ENCODE data around the gene PICK1.

The PICK1 gene

DNA sequence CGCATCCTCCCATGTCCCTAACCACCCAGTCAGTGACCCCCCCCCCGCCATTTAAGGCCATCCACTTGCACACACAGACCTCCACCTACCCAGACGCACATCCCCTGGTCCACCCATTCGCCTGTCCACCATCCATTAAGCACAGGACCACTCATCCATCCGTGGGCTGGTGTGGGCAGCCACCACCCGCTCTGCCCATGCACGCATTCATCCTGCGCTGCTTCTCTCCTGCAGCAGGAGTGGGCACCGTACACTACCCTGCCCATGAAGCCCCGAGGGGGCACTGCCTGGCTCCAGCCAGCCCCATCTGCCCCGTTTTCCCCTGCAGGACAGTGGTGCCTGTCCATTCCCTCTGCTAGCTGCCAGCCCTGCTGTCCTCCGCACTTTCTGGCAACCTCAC lies 30.7 kb downstream of the PICK1 start:
- no peak for DNase-seq (ENCODE audit: low read depth in 2 of 2, low spot score in 1 of 2)

DNA sequence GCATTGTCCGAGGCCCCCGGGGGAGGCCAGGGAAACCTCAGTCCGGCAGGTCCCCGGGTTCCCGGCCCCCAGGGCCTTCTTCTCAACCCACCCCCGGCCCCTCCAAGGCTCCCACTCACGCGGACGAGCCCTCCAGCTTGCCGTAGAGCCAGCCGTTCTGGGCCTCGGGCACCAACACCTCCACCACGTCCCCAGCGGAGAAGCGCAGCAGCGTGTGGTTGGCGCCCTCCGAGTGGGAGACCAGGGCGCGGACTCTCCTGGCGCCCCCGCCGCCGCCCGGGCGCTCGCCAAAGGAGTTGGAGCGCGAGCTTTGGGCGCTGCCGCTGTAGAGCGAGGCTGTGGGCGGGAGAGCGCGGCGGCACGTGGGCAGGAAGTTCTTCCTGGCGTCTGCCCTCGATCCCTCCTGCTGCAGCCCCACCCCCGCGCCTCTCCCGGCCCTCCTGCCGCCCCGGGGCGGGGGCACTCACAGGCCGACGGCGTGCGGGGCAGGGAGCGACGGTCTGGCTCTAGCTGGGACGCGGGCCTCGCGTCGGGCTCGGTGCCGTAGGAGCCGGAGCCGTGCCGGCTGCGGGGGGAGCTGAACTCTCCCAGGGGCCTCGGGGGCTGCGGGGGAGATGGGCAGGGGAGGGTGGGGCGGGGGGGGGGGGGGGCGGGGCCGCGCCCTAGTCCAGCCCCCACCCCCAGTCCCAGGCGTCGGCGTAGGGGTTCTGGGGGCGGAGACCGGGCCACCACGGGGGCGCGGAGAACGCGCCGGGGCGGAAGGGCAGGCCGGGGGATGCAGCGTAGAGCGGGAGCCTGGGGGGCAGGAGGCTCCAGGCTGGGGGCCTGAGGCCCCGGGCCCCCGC lies 31.6 kb downstream of the PICK1 start:
- DNase-seq (ENCODE audit: low read depth in 2 of 2, low spot score in 1 of 2) = no peak

DNA sequence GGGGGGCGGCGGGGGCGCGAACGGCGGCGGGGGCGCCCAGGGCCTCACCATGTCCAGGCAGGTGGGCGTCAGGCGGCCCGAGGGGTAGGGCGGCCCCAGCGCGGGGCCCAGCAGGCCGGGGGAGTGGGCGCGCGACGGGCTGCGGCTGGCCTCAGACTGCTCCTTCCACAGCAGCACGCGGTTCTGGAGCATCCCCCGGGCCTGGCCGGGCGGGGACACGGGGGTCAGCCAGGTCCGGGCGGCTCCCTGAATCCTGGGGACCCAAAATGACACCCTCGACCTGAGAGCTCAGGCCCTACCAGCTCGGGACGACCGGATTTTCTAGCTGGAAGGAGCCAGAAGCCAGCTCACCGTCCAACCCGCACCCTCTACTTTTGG lies 32.3 kb downstream of the PICK1 start:
- DNase-seq (ENCODE audit: low read depth in 2 of 2, low spot score in 1 of 2) = no peak

DNA sequence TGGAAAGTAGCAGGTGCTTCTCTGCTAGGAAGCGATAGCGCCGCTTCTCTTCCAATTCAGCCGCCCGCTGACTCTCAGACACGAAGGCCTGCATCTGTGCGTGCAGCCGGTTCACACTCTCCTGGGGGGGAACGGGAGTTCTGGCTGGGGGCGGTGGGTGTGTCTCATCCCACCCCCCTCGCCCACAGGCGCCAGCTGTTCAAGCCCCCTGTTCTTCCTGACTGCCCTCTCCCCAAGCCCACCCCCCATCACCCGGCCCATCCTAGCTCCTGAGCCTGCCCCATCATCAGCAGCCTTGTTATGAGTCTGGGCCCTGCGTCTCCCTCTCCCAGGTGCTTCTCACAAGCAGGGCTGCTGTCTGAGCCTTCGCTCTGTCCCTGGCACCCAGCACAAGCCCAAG lies 39.9 kb downstream of the PICK1 start:
- no peak for DNase-seq (ENCODE audit: low read depth in 2 of 2, low spot score in 1 of 2)

DNA sequence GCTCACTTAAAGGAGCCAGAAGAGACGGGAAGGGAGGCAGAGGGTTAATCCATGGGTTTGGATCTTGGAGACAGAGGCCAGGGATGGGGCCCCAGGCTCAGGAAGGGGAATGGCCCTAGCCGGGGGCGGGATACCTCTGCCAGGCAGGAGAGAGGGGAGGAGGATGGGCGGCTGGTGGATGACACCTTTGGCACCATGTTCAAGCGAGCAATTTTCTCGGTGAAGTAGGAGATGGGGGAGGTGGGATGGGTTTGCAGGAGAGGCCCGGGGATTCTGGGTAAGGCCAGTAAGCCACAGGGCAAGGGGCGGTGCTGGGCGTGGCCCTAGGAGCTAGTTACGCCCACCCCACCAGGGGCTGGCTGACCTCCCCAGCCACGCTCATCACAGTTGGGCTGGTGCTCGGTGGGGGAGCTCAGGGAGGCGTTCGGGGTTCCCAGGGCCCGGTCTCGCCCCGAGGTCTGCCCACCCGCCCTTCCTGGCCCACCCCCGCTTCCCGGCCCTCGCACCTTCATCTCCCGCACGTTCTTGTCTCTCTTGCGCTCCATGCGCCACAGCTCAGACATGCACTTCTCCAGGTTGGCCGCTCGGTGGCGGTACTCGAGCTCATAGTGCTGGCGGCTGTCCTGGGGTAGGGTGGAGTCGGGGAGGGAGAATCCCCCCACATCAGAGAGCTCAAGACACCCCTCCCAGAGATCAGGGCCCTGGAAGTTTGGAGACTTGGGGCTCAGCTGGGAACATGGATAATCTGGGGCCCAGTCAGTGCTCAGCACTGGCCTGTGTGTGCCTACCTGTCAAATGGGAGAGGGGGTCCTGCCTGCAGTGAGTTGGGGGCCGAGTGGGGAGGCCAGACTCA lies 40.6 kb downstream of the PICK1 start:
- no peak for DNase-seq (ENCODE audit: low read depth in 2 of 2, low spot score in 1 of 2)

DNA sequence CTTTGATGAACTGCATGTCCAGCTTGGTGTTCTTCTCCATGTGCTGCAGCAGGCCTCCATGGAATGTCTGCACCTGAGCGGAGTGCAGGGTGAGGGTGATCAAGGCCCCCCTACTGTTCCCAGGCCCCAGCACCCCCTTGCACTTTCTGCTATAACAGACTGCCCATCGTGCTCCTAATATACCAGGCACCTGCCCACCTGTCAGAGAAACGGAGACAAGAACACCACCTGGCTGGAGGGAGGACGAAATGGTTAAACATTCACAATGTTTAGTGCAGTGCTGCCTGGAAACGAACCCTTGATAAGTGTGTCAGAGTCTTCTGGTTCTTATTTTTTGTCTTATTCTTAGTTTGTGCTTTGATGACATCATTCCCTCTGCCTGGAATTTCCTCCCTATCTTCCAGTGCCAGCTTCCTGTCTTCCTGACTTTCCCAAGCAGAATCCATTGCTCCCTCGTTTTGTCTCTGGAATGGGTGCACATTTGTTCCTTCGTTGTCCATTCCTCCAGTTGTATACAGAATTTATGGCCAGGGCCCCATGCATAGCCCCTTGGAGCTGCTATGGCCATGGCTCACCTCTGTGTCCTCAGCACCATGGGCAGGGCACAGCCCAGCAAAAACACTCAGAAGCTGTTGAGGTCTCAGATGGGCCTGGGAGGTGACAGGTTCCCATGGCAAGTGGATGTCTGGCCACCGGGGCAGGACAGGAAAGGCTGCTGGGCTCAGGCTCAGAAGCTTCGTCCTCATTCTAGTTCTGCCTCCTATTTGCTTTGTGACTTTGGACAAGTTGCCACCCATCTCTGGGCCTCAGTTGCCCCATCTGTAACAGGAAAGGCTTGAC lies 41.4 kb downstream of the PICK1 start:
- DNase-seq (ENCODE audit: low read depth in 2 of 2, low spot score in 1 of 2) = no peak

DNA sequence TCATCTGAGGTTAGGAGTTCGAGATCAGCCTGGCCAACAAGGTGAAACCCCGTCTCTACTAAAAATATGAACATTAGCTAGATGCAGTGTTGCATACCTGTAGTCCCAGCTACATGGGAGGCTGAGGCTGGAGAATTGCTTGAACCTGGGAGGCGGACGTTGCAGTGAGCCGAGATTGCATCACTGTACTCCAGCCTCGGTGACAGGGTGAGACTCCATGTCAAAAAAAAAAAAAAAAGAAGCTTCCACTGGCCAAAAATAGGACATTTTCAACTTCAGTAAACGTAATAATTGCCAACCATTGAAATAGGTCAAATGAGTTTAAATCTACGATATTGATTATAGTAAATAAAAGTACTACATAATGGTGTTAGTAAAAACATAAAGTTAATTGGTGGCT lies 46.4 kb downstream of the PICK1 start:
- no peak for DNase-seq (ENCODE audit: low read depth in 2 of 2, low spot score in 1 of 2)

DNA sequence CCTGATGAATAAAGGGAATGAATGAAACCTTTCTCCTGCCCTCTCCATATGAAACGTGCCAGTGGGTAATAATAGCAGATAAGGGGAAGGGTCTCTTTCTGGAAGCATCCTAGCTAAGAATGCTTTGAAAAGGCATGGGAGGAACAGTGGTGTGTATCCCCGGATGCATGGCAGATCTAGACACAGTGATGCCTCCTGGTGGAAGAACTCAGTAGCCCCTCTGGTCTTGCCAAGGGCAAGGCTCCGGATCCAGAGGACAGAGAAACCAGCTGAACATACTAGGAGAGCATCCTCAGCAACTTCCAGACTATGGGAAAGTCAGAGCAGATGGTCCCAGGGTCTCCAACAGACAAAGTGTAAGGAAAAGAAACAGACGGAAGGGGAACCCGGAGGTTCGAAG lies 46.9 kb downstream of the PICK1 start:
- DNase-seq (ENCODE audit: low read depth in 2 of 2, low spot score in 1 of 2) = no peak

DNA sequence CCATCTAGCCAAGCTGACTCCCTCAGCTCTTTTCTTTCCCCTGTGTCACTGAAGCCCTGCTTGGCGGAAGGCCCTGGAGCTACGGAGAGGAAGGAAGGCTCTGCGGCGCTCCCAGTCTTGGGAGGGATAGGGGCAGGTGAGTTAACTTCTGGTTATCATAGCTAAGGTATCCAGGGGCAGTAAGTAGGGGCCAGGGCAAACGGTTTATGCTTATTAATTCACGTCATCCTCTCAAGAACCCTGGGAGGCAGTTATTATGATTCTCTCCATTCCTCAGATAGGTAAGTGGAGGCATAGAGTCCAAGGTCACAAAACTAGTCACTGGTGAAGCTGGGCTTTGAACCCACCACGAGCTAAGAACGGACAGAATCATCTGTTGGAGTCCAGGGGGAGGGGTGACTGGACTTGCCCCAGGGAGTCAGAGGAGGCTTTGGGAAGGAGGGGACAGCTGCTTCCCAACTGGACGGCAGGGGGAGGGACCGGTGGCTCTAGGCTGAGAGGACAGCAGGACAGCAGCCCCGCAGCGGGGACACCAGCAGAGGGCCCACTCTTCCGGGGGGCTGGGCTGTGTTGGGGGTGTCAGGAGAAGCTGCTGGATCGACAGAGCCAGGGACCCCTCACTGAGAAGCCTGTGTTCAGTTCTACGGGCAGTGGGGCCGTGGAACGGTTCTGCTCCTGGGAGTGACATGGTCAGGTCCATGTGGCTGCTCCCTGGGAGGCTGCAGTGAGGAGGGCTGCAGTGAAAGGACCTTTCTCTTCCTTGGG lies 49.8 kb downstream of the PICK1 start:
- no peak for DNase-seq (ENCODE audit: low read depth in 2 of 2, low spot score in 1 of 2)

DNA sequence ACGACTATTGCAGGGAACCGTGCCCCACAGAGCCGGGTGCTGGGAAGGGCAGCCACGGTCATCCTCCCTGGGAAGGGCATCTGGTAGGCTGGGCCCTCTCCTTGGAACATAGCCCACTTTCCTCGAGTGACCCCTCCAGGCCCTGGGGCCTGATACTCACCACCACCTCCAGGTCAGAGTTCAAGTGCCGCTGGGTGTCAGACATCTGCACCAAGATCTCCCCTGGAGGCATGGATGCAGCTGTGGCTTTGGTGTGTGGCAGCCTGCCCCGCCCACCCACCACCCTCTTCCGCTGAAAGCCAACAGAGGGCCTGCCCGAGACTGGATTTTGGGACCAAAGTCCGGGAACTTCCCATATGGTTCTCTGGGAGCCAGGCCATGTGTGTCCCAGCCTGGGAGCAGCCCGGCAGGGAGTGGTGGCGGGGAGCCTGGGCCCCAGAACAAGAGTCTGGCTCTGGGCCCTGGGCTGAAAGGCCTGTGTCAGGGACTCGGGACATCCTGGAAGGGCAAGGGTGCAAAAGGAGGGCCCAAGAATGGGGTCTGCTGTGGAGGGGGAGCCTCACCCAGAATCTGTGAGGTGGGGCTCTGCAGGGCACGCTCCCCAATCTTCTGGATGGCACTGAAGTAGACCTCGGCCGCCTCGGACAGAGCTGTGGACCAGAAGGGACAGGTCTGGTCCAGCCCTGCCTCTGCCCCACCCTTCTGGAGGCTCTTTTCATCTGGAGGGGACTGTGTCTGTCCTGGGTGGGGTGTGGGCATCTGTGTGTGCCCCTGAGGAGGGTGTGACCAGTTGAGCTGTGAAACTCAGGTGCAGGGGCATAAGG lies 50.7 kb downstream of the PICK1 start:
- DNase-seq (ENCODE audit: low read depth in 2 of 2, low spot score in 1 of 2) = no peak

DNA sequence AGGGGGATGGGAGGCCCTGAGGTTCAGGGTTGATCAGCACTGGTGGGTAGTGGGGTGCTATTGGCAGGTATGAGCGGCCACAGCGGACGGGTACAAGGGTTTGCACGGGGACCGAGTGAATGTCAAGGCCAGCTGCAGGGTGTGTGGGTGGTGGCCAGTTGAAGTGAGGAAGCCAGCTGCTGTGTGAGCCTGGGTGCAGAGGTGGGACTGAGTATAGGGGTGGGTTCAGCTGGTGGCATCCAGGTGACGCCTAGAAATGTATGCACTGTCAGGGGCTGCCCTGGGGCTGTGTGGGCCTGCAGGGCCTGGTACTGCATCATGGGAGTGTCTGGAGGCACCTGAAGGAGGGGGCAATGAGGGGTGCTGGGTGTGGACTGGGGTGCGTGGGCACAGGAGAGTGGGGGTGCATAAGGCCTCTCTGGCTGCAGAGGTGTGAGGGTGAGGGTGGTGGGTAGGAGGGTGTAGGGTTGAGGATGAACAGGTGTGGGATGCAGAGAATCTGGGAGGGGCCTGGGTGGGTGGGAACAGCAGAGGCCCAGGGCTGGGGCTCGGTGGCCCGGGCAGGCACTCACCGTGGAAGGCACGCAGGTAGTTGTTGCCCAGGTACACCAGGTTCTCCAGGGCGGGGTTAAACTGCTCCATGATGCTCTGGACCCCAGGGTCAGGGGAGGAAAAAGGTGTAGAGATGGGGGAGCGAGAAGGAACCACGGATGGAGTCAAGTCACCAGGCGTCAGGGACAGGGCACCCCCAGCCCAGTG lies 51.5 kb downstream of the PICK1 start:
- no peak for DNase-seq (ENCODE audit: low read depth in 2 of 2, low spot score in 1 of 2)

DNA sequence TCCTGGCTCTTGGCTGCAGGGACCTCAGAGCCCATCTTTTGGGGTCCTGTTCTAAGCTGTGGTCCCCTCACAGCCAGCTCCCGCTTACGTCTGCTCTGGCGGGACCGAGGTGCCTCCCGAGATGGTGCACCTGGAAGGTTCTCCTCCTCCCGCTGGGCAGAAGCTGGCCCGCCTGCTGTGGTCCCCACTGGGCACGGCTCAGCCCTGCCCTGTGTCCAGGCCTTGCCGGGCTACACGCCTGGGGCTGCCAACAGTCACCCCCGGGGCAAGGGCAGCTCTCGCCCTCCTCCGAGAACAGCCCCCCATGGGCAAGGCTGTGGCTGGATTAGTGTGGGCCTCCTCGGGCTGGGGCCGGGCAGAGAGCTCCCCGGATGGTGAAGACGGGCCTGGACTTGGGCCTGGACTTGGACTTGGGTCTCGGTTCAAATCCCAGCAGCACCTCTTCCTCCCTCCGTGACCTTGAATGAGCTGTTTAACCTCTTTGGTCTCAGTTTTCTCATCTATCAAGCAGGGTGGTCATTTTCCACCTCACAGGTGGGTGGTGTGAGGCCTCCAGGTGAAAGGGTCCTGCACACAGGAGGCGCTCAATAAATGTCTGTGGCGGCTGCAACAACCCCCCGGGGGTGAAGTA lies 52.3 kb downstream of the PICK1 start:
- DNase-seq (ENCODE audit: low read depth in 2 of 2, low spot score in 1 of 2) = no peak

DNA sequence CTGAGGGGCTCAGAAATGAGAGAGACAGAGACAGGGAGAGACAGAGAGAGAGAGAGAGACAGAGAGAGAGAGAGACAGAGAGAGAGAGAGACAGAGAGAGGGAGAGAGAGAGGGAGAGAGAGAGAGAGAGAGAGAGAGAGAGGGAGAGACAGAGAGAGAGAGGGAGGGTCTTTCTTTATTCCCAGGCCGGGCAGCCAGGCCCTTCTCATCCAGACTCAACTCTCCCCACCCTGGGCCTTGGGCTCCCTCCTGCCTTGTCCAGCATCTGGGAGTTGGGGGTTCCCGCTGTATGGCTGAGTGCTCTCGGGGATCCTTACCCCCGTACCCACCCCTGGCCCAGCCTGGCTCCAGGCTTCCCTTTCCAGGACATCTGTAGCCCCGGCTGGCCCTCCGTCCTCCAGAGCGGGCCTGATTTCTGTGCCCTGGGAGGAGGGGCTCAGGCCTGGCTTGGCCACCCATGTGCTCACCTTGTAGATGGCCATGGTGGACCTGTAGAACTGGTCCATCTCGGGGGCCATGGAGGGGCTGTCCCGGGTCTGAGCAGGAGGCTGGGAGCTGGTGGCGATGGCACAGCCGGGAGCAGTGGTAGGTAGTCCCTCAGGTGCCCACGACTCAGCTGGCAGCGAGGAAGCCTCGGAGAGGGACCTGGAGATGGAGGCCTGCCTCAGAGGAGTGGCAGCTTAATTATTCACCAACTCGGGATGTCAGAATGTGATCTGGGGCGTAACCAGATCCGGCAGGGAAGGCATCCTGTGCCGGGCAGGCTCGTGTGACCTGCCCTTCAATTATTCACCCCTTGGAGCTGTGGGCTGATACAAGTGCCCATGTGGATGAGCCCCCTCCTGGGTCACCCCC lies 53.0 kb downstream of the PICK1 start, which contains the start of gene BAIAP2L2:
Gene BAIAP2L2 (minus strand): TSS at position 677 of the 855 bp plus-strand sequence. CDS start 159 bp downstream, at position 518.
- no peak for DNase-seq (ENCODE audit: low read depth in 2 of 2, low spot score in 1 of 2)

DNA sequence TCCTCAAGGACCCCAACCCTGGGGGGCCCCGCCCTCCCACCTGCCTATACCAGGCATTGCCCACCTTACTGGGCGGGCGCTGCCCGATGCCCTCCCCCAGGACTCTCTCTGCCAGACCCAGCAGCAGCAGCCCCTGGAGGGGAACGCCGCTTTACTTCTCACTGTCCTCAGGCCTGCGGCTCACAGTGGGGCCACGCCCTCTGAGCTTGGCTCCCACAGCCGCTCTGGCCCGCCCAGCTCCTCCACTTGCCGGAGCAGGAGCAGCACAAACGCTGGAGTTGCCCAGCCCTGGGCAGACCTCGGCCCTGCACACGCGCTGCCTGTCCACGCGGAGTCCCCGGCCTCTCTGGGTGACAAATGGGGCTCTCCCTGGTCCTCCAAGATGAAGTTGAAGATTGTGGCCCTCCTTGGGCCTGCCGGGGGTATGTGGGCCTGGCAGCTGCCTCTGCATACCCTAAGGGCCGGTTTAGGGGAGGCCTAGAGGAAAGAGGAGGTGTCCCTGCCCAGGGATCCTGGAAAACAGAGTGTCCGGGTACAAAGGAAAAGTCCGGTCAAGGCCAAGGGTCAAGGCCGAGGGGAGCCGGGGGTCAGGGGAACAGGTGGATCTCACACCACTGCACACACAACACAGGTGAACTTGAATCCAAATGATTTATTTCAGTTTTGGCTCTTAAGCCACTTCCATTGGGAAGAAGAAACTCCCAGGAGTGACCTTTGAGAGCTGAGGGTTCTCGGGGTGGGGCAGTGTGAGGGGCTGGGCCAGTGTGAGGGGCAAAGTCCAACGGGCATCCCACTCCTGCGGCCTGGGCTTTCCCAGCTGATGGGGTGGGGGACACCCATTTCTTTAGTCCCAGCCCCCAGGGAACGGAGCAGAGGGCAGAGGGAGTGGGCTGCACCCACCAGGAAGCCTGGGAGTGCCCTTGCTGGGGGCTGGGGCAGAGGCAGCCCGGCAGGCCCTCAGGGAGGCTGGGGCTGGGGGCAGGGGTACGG lies 54.0 kb downstream of the PICK1 start:
- DNase-seq (ENCODE audit: low read depth in 2 of 2, low spot score in 1 of 2) = no peak

DNA sequence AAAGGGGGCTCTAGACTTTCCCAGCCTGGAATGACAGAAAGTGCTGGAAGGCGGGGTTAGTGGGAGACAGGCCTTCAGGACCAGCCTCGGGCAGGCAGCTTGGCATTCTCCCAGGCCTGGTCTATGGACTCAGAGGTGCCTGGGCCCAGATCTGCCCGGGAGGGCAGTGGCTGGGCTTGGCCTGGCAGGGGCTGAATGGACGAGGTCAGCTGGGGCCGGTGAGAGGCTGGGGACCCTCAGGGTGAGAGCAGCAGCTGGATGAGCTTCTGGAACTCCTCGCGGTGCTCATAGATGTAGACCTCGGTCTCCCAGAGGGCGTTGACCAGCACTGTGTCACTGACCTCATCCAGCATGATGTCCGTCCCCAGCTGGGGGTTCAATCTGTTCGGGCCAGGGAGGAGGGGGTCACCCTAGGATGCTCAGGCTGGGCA lies 54.7 kb downstream of the PICK1 start:
- no peak for DNase-seq (ENCODE audit: low read depth in 2 of 2, low spot score in 1 of 2)

DNA sequence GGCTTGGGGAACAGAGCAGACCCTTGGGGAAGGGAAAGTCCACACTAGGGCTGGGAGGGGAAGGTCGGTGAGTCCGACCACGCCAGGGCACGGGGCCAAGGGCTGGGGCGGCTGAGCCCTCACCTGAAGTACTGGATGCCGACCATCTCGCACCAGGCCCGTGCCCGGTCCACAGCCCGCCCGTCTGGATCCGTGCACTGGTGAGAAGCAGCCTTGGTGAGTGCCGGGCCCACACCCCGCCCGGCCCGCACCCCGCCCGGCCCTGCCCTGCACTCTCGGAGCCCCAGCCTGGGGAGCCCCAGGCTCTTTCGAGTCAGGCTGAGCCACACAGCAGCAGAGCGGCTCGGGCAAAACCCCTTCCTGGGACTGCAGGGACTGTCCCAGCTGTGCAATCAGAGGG lies 55.2 kb downstream of the PICK1 start:
- DNase-seq (ENCODE audit: low read depth in 2 of 2, low spot score in 1 of 2) = no peak

All from stimulated activated CD8-positive, alpha-beta memory T cell treated with anti-CD3 and anti-CD28 coated beads, Interleukin-4, amount 100 ng/mL, for 1 hour (primary cell).